Measurements from ENCODE around the gene PRKACA.

DNA sequence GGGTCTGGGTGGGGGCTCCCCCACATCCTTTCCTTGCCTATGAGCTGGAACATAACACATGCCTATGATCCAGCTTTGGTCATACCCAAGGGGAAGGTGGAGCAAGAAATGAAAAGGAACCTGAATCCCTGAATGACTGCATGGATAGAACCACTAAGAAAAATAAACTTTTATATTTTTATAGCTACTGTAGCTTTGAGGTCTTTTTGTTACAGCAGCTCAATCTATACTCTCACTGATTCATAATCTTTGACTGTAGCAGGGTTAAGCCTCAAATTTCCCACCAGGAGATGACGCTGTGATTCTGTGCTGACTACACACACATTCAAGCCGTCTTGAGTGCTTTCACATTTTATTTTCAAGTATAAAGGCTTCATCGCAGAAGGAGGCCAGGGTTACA lies 64.5 kb downstream of the PRKACA start:
- TF ChIP-seq, protein P1, sequence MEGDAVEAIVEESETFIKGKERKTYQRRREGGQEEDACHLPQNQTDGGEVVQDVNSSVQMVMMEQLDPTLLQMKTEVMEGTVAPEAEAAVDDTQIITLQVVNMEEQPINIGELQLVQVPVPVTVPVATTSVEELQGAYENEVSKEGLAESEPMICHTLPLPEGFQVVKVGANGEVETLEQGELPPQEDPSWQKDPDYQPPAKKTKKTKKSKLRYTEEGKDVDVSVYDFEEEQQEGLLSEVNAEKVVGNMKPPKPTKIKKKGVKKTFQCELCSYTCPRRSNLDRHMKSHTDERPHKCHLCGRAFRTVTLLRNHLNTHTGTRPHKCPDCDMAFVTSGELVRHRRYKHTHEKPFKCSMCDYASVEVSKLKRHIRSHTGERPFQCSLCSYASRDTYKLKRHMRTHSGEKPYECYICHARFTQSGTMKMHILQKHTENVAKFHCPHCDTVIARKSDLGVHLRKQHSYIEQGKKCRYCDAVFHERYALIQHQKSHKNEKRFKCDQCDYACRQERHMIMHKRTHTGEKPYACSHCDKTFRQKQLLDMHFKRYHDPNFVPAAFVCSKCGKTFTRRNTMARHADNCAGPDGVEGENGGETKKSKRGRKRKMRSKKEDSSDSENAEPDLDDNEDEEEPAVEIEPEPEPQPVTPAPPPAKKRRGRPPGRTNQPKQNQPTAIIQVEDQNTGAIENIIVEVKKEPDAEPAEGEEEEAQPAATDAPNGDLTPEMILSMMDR (IDR thresholded peaks at IDR 0.05), result no peak
- TF ChIP-seq ZFX (IDR thresholded peaks at IDR 0.05; ENCODE audit: borderline replicate concordance), result no peak

All from 22Rv1 (cell line).